ENCODE results near the gene NOTCH4.
"Not testable (repeated sequence)": the region's sequence is repeated elsewhere in the genome, so short reads cannot be mapped to it uniquely, and the experiment has no call there.

NOTCH4 gene

DNA sequence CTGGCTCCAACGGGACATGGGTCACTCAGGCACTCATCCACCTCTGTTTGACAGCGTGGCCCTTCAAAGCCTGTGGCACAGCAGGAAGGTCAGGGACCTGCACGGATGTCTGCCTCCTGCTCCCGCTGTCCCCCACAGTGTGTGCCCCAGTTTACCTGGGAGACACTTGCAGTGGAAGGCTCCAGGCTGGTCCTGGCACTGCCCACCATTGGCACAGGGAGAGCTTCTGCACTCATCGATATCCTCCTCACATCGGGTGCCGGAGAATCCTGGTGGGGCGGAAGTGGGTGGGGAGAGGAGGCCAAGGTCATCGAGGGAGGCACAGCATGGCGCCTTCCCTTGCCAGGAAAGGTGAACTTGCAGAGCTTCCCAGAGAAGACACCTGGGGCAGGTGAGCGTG lies 6.9 kb downstream of the NOTCH4 start:
- no peak for DNase-seq (ENCODE audit: low read depth)

DNA sequence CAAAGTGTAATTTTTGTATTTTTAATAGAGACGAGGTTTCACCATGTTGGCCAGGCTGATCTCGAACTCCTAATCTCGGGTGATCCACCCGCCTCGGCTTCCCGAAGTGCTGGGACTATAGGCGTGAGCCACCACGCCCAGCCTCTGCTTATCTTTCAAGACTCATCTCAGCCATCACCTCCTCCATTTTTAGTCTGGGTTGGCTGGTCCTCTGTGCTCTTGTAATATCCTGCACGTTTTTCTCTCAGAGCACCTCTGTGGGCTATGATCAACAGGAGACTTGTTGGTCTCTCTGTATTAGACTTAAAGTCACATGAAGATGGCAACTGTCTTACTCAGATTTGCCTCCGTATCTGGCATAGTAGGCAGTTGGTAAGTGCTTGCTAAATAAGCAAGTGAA lies 7.6 kb downstream of the NOTCH4 start:
- no peak for DNase-seq (ENCODE audit: low read depth)

DNA sequence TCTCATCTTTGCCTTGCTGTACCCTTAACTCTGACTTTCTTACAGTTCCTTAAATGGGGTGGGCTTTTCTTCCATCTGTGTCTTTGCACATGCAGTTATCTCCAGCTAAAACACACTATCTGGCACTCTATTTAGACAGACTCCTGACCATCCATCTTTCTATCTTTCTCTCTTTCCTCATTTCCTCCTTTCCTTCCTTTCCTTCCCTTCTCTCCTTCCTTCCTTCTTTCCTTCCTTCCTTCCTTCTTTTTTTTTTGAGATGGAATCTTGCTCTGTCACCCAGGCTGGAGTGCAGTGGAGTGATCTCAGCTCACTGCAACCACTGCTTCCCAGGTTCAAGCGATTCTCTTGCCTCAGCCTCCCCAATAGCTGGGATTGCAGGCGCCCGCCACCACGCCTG lies 8.2 kb downstream of the NOTCH4 start:
- DNase-seq (ENCODE audit: low read depth), result no peak

DNA sequence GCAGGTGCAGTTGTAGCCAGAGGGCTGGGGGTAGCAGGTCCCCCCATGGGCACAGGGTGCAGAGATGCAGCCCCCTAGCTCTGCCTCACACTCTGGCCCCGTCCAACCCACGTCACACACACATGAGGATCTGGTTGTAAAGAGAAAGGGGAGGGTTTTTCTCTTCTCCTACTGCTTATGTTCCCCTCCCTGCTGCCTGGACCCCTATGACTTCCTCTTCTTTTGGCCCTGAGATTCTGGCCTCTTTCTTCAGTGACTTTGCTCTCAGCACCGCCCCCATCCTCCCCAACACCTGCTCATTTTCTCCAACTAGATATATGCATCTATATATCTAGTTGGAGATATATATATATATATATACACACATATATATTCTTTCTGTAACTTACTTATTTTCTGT lies 9.7 kb downstream of the NOTCH4 start:
- no peak for DNase-seq (ENCODE audit: low read depth)

DNA sequence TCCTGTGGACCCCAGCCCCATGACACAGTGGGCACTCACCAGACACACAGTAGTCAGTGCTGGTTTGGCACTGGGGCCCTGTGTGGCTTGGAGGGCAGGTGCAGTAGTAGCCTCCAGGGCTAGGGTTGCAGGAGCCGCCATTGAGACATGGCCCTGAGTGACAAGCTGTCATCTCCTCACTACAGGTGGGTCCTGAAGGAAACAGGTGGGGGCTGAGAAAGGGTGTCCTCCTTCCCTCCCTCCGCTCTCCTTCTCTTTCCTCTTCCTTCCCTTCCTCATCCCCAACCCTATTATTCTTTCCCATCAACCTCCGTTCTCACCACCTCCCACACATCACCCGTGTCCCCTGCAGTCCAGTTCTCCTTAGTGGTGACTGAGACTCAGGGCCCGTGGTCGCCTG lies 10.2 kb downstream of the NOTCH4 start:
- DNase-seq (ENCODE audit: low read depth), result no peak

DNA sequence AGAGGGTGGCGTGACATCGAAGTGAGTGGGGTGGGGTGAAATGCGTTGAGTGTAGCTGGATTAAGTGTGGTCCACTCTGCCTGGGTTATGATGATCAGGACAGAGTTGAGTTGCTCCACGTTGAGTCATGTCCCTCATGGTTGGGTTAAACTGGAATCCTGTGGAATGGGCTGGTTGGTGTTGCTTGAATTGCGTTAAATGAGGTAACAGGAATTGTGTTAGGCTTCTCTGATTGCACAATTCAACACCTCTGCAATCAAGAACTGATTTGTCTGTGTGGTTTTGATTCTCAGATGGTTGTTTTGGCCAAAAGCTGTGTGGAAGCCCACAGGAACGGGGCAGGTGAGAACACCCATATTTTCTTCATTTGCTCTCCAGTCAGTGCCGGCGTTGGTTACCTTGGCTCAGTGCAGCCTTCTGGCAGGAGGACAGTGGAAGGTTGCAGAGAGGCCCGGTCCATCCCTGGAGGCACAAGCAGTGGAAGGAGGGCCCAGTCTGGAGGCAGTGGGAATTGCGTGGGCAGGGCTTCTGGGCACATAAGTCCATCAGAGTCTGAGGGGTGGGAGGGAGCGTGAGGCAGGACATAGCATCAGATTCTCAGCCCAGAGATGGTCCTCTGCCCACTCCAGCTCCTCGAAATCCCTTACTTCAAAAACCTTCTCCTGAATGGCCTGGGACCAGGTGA lies 11.6 kb downstream of the NOTCH4 start:
- DNase-seq (ENCODE audit: low read depth), result no peak

DNA sequence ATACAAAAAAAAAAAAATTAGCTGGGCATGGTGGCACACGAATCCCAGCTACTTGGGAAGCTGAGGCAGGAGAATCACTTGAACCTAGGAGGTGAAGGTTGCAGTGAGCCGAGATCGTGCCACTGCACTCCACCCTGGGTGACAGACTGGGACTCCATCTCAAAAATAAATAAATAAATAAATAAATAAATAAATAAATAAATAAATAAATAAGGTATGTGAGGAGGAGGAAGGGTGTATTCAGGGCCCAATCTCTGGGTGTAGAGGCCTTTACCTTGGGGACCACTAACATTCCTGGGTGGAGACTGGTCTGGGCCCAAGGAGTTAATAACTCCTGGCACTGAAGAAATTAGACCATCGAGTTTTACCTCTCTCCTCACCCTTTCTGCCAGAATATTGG lies 12.4 kb downstream of the NOTCH4 start:
- not testable (repeated sequence) for DNase-seq (ENCODE audit: low read depth)

DNA sequence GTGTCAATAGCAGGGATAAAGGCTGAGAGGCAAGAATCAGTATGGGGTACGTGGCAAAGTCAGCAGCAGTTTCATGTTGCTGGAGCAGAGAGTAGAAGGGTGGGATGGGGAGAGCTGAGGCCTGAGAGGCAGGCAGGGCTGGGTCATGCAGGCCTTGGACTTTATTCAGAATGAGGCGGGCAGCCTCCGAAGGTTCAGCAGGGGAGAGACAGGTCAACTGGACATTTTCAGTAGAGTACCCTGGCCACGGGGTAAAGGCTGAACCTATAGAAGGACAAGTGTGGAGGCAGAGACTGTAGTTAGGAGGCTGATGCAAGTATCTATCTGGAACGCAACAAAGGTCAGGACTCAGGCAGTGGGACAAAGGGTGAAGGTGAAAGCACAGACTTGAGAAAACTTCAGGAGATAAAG lies 13.7 kb downstream of the NOTCH4 start:
- no peak for DNase-seq (ENCODE audit: low read depth)

DNA sequence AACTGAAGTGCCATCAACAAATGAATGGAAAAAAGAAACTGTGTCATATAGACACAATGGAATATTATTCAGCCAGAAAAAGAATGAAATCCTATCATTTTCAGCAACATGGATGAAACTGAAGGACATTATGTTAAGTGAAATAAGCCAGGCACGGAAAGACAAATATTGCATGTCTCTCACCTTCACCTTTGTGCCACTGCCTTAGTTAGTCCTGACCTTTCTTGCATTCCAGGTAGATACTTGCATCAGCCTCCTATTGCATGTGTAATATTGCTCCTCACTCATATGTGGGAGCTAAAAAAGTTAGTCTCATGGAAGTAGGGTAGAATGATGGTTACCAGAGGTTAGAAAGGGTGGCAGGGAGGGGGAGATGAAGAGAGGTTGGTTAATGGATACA lies 14.9 kb downstream of the NOTCH4 start:
- no peak for DNase-seq (ENCODE audit: low read depth)

DNA sequence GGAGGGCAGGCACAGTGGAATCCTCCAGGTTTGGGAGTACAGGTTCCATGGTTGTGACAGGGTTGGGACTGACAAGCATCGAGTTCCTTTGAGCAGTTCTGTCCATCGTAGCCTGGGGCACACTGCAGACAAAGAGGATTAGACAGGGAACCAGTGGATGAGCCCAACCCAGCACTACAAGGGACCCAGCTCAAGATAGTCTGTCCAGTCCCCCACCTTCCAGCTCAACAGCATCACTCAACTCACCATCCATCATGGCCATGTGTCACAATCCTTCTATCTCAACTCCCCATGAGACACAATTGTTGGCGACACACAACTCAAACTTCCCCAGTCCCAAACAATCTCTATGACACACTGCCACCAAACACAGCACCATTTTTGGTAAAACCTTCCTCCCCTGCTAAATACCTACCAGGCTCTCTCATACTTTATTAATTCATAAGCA lies 19.6 kb downstream of the NOTCH4 start:
- DNase-seq (ENCODE audit: low read depth), result no peak

DNA sequence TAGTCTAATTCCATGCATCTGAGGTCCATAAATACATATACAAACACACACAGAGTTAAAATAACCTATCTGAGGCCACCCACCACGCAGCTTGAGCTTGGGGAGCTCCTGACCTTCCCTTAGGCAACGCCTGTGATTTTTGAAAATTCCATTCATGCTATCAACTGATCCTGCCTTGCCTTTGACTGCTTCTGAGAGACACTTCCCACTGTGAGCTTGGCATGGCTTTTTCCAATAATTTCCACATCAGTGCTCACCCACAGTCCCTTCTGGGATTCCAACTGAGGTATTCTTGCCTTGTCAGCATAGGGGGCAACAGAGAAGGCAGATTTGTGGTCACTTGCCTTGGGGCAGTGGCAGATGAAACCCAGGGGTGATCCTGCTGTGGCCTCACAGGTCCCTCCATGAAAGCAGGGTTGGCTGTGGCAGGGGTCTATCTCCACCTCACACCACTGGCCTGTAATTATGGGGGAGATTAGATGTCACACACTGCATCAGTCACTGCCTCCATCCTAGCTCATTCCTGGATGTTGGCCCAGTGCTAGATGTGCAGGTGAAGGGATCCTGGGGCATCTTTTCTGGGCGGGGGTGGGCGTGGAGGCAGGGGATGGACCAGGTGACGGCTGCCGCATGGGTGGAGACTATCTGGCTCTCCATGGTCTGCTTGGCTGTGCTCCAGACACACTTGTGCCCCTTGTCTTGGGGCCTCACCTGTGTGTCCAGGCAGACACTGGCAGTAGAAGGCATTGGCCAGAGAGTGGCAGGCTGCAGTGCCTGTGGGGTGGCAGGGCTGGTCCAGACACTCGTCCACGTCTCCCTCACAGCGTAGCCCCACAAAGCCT lies 20.2 kb downstream of the NOTCH4 start:
- DNase-seq (ENCODE audit: low read depth), result no peak

DNA sequence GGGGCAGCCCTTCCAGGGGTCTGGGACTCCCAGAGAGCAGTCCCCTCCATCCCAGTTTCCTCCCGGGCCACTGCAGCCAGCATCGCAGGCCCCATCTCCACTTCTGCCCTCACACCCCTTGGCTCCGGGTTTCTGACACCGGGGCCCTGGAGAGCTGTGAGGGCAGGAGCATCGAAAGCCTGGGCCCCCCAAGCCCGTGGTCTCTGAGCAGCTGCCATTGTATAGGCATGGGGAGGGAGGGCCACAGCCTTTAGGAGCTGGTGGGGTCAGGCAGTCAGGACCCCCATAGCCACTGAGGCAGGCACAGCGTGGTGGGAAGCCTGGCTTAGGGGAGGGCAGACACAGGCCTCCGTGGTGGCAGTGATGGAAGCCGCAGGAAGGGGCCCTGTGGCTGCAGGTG lies 21.7 kb downstream of the NOTCH4 start:
- no peak for DNase-seq (ENCODE audit: low read depth)

DNA sequence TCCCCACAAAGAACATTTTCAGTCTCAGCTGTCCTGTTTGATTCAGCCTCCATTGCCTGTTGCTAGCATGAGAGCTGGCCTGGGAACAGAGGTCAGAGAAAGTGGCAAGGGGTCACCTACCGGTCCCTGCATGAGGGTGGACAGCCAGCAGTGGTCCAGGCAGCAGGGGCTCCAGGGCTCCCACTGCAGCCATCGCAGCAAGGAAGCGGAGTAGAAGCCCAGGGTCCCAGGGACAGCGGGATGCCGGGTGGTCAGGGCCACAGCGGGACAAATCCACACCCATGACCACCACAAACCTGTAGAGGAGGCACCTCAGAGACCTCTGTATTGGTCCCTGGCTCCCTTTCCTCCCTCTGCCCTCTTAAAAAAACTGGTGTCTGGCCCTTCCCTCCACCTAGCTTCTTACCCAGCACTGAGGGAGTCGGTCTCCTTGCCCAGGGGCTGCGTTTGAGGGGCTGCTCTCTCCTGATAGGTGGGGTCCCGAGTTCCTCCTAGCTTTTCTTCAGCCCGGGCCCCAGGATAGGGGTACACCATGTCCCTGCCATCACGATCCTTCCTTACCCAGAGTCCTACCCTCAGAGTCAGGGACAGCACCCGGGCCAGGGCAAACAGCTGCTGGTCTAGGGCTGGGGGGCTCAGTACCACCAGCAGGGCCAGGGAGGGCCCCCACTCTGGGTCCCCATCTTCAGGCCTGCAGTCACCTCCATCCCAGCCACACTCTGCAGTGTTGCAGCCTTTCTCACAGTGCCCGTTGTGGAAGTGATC lies 23.0 kb downstream of the NOTCH4 start:
- DNase-seq (ENCODE audit: low read depth), result no peak

DNA sequence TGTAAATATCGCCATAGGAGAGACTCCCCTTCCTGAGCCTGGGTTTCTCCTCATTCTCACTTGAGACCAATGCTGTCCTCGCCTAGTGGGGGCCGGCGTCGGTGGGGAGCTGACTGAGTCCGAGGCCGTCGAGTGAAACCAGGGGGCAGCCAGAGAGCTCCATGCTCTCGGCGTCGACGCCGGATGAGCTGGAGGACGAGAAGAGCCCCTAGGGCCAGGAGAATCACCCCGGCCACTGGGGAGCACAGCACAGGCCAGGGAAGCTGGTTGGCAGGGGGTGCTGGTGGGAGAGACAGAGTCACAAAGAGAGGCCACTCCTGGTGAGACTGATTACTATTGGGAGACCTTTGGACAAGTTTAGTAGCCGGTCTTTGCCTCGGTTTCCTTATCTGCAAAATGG lies 25.0 kb downstream of the NOTCH4 start:
- DNase-seq (ENCODE audit: low read depth), result no peak

DNA sequence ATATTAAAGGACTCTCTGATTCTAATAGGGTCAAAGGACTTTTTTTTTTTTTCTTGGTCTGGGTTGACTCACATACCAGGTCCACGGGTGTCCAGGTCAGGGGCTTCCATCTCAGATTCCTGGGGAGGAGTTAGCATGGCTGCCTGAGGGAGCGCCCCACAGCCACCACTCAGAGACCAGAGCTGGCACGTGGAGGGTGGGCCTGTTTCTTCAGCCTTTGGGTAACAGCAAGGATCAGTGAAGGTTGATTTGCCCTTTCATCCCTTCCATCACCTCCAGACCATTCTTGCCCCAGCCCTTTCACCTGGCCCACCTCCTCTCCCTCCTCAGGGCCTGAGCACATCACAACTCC lies 25.5 kb downstream of the NOTCH4 start:
- no peak for DNase-seq (ENCODE audit: low read depth)

DNA sequence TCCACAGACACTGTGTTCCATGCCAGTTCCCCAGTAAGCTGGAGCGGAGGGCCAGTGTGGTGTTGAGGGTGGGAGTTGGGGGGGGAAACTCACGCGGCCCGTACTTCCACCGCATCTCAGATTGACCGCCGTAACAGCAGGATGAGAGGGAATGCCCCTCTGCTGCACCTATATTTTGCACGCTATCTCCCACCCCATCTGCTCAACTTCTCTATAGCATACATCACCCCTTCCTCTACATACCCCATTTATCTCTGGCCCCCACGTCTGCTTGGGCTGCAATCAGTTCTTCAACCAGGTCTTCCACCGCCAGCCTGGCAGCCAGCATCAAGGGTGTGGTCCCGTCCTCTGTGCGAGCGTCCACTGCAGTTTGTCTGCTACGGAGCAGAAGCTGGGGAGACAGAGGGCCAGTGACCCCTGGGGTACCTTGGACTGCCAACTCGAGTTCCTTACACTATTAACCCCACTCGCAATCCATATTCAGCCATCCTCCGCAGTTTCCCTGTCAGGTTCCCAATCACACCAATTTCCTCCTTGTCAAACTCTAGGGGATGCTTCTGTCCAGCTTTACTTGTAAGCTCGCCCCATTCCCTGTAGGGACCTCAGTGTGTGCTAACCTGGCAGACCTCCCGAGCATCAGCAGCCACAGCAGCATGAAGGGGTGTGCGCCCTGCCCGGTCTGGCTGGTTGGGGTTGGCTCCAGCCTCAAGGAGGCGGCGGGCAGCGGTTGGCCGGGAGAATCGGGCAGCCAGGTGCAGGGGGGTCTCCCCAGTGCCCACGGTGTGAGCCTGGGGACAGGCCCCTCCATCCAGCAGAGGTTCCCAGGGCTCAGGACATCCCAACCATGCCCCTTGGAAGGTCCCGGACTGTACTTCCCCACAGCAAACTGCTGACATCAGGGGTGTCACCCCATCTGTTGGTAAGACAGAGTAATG lies 26.9 kb downstream of the NOTCH4 start:
- no peak for DNase-seq (ENCODE audit: low read depth)

DNA sequence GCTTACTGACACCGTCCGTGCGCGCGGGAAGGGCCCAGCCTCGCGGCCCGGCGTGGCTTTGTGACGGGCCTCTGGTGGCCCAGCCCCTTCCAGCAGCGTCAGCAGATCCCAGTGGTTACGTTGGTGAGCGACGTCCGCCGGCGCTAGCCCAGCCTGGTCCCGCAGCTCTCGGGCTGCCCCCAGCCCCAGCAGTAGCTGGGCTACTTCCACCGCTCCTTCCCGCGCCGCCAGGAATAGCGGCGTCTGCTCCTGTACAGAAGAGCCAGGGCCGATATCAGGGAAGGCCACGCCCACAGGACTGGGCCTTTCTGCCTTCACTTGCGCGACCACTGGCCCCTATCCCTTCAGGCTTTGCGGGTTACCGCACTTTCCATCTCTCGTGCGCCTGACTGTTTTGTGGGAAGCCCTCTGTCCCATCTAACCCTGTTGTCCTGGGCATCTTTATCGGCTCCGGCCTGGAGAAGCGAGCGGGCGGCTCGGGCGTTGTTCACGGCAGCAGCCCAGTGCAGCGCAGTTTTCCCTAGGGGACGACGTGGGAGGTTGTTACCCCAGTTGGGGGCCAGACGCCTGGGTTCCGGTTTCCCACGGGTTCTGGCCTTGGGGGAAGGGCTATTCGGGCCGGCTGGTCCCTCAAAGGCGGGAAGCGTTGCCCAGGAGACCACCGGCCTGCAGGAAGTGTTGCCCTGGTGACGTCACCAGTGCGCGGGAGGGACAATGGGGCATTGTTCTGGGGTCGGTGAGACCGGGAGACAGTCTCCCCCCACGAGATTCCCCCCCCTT lies 27.8 kb downstream of the NOTCH4 start:
- DNase-seq (ENCODE audit: low read depth), result peak; percentile 51

DNA sequence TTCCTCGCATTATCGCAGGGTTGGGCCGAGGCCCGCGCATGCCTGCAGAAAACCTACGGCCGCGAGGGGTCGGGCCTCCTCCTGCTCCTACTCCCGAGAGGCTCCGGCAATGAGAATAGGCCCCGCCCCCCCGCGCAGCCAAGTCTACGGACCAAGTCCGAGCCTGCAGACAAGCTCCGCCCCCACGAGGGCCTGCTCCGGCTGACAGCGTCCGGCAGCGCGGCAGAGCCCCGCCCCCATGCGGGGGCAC lies 28.3 kb downstream of the NOTCH4 start:
- DNase-seq (ENCODE audit: low read depth), result peak; percentile 99

DNA sequence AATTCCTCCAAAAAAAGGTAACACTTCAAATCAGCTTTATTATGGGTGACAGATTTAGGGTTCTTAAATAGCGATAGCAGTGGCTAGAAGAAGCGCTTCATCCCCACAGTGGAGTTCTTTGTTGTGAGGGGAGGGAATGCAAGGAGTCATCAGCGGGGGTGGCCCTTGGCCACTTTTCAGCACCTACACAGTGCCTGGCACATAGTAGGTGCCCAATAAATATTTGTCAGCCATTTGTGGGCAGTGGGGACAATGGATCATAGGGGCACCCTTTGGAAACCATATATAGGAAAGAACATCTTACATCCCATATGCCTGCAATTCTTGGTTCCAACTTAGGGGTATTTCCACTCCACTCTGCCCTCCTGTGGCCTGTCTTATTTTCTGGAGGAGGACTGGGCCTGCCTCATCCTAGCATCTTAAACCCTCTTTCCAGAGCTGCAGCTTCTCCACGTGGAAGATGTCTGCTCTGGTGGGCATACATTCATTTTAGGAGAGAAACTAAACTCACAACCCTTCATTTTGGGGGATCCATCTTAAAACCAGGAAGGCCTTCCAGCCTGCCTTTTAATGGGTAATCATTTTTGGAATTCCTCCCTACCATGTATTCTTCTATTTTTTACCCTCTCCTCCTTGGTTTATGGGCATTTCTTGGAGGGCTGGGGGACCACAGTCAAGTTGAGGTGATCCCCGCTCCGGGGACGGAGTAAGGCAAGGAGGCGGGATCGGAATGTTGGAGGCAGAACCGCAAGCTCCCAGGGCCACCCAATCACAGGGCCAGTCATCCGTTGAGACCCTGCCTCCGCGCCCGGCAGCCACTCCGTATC lies 28.8 kb downstream of the NOTCH4 start:
- no peak for DNase-seq (ENCODE audit: low read depth)

DNA sequence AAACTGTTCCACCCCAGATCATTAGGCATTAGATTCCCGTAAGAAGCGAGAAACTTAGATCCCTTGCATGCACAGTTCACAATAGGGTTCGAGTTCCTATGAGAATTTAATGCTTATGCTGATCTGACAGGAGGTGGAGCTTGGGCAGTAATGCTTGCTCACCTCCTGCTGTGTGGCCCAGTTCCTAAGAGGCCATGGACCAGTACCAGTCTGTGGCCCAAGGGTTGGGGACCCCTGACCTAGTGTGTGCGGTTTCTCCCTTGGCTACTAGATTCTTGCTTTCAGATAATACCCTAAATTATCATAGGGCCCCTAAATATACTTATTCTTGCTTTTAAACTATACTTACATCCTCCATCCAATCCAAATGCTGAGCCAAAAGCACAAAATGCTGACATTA lies 29.5 kb downstream of the NOTCH4 start:
- no peak for DNase-seq (ENCODE audit: low read depth)
